Left hindlimb (tissue), 1 donor: ENCODE data around the gene MYLK.
"Not testable (repeated sequence)": the region's sequence is repeated elsewhere in the genome, so short reads cannot be mapped to it uniquely, and the experiment has no call there.

ENCODE experiments used
- DNase-seq: peaks from one replicate; pipeline ENCODE4 v3.0.0-alpha.2; 2018

MYLK gene, protein sequence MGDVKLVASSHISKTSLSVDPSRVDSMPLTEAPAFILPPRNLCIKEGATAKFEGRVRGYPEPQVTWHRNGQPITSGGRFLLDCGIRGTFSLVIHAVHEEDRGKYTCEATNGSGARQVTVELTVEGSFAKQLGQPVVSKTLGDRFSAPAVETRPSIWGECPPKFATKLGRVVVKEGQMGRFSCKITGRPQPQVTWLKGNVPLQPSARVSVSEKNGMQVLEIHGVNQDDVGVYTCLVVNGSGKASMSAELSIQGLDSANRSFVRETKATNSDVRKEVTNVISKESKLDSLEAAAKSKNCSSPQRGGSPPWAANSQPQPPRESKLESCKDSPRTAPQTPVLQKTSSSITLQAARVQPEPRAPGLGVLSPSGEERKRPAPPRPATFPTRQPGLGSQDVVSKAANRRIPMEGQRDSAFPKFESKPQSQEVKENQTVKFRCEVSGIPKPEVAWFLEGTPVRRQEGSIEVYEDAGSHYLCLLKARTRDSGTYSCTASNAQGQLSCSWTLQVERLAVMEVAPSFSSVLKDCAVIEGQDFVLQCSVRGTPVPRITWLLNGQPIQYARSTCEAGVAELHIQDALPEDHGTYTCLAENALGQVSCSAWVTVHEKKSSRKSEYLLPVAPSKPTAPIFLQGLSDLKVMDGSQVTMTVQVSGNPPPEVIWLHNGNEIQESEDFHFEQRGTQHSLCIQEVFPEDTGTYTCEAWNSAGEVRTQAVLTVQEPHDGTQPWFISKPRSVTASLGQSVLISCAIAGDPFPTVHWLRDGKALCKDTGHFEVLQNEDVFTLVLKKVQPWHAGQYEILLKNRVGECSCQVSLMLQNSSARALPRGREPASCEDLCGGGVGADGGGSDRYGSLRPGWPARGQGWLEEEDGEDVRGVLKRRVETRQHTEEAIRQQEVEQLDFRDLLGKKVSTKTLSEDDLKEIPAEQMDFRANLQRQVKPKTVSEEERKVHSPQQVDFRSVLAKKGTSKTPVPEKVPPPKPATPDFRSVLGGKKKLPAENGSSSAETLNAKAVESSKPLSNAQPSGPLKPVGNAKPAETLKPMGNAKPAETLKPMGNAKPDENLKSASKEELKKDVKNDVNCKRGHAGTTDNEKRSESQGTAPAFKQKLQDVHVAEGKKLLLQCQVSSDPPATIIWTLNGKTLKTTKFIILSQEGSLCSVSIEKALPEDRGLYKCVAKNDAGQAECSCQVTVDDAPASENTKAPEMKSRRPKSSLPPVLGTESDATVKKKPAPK (N-terminal part only)

DNA sequence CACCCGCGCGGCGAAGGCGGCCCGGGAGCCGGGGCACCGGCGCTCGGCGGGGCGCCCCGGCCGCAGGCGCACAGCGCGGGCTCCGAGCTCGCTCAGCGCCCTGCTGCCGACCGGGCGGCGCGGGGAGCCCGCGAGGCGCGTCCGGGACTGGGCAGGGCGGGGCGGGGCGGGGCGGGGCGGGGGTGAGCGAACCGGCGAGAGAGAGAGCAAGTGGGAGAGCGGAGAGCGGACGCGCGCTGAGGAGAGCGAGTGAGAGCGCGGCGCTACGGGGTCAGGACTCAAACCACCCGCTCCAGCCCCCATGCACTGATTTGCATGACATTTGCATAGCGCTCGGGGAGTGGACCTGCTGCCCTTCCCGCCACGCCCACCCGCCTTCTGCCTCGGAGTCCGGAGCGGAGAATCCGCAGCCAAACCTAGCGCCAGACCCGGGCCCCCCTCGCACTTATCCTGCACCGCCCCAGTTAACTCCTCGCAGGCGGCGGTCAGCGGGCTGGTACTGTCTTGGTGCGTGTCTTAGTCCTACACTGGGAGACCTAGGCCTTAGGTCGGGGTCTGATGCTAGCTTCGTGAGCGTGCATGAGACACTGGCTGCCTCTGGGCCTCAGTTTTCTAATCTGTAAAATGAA lies at the start of gene MYLK:
MYLK (minus strand) TSS at position 130 of the 629 bp plus-strand sequence. CDS start 90,491 bp downstream, outside the sequence.
- peak; percentile 86 for DNase-seq

DNA sequence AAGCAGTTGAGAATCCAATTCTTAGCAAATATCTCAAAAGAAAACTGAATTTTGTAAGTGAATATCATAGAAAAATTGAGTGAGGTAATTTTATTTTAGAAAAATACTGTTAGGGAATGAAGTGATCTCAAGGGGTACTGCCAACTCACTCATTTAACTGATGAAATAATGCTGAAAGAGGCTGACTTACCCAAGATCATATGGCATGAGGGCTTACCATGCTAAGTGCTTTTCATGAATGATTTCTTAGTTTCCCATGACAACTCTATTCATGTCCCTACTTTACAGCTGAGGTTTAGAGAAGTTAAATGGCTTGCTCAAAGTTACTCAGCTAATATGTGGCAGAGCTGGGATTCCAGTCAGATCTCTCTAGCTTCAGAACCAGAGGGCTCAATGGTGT lies 46.3 kb upstream of the MYLK start:
- DNase-seq = no peak

DNA sequence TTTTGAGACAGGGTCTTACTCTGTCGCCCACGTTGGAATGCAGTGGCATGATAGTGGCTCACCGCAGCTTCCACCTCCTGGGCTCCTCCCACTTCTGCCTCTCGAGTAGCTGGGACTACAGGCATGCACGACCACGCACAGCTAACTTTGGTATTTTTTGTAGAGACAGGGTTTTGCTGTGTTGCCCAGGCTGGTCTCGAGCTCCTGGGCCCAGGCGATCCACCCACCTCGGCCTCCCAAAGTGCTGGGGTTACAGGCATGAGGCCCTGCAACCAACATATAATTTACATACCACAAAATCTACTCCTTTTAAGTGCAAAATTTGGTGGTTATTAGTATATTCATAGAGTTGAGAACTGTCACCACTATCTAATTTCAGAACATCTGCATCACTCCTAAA lies 45.2 kb upstream of the MYLK start:
- DNase-seq = no peak

DNA sequence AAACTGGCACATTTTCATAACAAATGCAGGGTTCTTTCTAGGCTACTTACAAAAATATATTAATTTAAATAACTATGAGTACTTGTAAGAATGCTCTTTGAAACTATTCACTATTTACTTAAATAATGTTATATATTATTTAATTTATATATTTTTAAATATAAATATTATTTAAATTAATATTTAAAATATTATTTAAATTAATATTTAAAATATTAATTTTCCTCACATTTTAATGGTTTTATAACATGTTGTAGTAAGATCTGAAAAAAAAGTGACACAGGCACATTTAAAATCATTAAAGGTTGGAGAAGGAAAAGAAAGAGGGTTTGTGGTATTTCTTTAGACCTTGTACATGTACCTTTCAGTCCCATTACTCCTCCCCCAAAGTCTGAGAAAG lies 42.3 kb upstream of the MYLK start:
- no peak for DNase-seq

DNA sequence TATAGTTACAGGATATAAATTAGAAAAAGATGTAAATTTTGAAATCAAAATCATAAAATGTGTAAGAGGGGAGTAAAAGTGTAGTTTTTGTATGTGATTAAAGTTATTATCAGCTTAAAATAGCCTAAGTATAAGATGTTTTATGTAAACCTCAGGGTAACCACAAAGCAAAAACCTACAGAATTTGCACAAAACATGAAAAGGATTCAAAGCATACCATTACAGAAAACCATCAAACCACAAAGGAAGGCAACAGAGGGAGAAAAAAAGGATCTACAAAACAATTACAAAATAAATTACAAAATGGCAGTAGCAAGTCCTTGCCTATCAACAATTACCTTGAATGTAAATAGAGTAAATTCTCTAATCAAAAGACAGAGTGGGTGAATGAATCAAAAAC lies 36.7 kb upstream of the MYLK start:
- DNase-seq = no peak

DNA sequence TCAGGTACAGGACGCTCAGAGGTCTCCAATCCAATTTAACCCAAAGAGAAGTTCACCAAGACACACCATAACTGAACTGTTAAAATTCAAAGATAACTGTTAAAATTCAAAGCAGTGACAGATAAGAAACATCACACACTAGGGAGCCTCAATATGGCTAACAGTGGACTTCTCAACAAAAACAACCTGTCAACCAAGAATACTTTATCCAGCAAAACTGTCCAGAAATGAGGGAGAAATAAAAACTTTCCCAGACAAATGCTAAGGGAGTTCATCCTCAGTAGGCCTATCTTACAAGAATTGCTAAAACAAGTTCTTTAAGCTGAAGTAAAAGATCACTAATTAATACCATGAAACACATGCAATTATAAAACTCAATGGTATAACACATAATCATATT lies 36.3 kb upstream of the MYLK start:
- DNase-seq = no peak

DNA sequence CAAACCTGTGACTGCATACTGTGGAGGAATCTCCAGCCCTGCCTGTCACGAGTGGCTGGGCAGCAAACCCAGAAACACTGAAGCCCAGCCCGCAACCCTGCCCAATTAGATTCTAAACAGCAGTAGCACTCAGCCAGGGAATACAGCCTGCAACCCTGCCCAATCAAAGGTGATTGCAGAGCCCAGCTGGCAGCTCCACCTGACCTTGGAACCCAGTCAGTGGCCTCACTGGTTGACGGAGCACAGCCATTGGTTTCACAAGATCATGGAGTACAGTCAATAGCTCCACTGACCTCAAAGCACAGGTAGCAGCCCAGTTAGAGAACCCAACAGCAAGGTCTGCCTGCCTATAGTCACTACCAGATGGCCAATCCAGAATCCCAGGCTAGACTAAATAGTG lies 35.2 kb upstream of the MYLK start:
- no peak for DNase-seq

DNA sequence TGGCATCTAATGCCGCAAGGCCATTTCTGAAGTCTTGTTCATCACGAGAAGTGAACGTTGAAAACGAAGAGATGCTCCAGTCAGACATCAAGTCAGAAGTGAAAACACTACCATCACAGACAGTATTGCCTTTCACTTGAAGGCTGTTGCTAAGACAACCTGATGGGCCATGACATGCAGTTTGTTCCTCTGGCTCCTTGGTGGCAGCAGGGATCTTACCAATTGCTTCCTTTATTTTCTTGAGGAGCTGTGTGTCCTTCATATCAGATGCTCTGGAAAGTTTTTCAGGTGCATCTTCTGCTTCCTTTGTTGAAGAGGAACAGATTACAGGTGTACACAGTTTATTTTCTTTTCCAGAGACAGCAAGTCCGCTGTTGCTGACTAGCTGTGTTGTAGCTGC lies 30.7 kb upstream of the MYLK start:
- DNase-seq = no peak

DNA sequence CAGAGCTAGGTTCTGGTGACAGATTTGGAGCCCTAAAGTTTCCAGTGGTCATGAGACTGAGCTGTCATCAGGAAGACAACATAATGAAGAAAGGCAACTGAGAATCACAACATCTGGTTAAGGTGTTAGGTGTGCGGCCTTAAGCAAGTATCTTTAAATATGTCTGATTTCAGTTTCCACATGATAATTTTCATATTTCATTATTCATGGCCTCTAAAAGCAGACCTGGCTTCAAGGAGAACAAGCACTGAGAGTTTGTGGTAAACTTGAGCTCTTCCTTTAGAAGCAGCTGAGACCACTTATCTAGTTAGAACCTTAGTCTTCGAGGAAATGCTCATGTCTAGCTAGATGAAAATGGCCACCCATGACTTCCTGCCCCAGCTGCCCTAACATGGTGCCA lies 25.7 kb upstream of the MYLK start:
- DNase-seq = no peak

DNA sequence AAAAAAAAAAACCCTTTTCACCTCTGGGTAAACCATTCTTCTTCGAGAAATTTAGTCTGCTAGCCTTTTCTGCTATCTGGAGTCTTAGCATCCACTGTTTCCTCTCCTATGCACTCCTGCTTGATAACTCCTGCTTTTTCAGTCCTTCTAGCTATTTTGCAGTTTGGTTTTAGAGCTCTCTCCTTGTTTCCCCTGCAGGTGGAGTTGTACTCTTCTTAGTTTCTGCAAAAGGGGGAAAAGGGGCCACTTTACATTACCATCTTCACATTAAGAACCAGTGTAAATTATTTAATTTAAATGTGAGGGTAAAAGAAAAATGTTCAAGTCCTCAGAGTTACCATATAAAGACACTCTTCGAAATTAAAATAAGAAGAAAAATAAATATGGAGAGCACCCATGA lies 23.6 kb upstream of the MYLK start:
- no peak for DNase-seq

DNA sequence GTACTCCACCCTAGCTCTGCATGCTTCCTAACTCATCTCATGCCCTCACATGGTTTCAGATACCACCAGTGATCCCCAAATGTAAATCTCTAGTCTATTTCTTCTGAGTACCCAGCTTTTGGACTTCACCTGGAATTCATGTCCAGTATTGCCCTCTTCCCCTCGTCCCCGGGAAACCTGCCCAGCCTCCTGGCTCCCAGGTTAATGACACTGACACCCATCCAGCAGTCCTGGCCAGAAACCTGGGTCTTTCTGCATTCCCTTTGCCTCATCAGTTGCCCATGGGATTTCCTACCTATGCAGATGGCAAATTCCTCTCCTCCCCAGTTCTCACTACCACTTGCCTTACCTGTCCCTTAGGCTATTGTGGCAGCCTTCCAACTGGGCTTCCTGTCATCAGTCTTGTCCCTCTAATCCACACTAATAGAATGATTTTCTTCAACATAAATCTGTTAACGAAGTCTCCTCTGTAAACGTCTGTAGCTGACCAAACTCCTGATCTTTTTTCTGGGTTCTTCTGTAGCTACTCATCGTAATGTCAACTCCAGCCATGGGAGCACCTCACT lies 15.3 kb upstream of the MYLK start:
- DNase-seq = no peak

DNA sequence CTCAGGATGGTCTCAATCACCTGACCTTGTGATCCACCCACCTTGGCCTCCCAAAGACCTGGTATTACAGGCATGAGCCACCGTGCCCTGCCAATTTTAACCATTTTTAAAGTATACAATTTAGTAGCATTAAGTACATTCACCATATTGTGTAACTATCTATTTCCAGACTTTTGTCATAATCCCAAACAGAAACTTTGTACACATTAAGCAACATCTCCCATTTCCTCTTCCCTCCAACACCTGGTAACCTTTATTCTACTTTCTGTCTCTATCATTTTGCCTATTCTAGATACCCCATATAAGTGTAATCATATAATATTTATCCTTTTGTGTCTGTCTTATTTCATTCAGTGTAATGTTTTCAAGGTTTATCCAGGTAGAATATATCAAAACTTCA lies 8.9 kb upstream of the MYLK start:
- DNase-seq = no peak

DNA sequence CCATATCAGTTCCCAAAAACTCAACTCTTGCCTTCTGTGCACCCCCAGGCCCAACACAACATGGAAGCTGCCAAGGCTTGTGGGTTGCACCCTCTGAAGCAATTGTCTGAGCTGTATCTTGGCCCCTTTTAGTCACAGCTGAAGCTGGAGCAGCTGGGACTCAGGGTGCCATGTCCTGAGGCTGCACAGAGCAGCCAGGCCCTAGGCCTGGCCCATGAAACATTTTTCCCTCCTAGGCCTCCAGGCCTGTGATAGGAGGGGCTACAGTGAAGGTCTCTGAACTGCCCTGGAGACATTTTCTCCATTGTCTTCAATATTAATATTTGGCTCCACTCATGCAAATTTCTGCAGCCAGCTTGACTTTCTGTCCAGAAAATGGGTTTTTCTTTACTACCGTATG lies 8.1 kb upstream of the MYLK start:
- no peak for DNase-seq

DNA sequence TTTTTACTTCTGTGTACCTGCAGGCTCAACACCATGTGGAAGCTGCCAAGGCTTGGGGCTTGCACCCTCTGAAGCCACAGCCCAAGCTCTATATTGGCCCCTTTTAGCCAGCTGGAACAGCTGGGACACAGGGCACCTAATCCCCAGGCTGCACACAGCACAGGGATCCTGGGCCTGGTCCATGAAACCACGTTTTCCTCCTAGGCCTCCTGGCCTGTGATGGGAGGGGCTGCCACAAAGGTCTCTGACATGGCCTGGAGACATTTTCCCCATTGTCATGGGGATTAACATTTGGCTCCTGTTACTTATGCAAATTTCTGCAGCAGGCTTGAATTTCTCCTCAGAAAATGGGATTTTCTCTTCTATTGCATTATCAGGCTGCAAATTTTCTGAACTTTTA lies 6.9 kb upstream of the MYLK start:
- not testable (repeated sequence) for DNase-seq

DNA sequence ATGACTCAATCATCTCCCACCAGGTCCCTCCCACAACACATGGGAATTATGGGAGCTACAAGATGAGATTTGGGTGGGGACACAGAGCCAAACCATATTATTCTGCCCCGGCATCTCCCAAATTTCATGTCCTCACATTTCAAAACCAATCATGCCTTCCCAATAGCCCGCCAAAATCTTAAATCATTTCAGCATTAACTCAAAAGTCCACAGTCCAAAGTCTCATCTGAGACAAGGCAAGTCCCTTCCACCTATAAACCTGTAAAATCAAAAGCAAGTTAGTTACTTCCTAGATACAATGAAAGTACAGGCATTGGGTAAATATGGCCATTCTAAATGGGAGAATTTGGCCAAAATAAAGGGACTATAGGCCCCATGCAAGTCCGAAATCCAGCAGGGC lies 6.0 kb upstream of the MYLK start:
- not testable (repeated sequence) for DNase-seq

DNA sequence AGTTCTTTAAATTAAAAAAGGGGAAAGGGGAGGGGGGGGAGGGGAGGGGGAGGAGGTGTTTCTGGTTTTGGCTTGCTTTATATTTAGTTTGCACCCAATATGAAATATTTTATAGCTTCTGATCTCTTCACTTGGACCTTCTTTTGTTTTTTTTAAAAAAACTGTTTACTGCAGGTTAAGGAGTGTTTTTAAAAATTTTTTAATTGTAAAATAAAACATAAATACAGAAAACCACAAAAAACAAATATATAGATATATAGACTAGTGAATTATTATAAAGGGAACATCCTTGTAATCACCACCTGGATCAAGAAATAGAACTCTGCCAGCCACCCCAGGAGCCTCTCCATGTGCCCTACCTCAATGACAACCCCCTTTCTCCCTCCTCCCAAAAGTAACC lies 861 bp upstream of the MYLK start:
- DNase-seq = no peak

DNA sequence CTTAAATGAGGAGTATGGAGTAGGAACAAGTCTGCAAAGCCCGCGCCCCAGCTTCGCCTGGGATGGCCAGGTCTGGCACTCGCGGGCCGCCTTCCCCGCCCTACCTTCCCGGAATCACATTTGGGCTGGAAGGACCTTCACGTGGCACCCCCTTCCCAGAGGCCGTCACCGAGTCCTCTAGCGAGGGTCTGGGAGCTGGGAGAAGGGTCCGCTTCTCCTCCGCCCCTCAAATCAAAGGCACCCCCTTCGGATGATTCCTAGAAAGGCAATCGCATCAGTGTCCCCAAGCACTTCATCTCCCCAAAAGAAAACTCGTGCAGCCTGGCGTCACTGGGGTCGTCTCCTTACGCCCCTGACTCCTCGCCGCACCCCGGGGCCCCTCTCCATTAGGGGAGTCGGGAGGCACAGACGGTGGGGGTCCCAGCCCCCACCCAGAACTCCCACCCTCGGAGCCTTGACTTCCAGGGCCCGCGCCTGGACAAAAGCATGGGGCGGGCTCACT lies 380 bp downstream of the MYLK start:
- DNase-seq = peak; percentile 62

DNA sequence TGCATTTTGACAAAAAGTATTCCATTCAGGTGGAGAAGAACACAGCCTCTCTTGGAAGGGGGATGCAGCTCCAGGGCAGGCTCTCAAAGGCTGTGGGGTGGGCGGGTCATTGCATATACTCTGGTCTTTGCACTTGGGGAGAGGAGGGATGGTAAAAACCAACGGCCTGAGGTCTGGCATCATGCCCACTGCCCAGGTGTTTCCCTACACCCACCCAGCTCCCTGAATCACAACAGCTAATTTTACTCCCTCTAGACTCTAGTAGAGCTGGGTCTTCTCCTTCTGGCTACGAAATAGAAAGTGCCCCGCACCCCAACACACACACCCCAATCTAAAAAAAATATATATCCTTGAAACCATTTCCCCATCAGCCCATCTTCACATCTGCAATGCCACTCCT lies 1.0 kb downstream of the MYLK start:
- no peak for DNase-seq

DNA sequence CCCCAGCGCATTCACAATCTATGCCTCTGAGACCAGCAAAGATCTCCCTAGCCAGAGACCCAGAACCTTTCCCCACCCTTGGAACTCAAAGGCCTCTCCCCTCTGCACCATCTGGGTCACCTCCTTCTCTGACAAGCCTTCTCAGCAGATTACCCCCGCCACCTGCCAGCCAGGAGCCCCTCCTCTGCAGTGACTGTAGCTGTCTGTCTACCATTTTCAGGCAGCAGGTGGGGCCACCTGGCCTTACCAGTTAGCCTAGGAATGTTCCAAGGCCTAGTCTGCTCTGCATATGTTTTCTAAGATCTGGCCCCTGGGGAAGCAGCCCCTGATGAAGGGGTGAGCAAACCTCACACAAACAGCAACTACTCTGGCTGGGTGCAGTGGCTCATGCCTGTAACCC lies 2.4 kb downstream of the MYLK start:
- DNase-seq = no peak

DNA sequence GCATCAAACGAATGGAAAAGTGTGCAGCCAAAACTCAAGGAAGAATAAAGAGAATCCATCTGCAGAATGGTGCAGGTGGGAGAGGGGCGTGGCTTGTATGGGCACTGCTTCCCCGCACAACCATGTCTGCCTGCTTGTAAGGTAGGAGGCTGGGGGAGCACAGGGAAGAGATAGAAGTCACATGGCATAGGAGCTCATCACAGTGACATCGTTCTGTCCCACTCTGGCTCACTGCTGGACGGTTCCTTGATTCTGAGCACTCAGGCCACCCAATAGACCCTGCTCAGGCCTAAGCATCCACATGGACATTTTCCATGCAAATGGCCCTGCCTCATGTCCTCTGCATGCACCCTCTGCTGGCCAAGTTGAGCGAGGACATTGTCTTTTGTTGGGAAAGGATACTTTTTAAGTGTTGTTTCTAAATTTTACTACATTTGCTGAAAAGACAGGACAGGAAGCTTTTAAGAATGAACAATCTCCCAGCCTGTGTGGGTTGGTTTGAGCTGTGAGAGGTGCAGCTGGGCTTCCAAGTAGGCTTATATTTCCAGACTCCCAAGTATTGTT lies 3.1 kb downstream of the MYLK start:
- DNase-seq = no peak

DNA sequence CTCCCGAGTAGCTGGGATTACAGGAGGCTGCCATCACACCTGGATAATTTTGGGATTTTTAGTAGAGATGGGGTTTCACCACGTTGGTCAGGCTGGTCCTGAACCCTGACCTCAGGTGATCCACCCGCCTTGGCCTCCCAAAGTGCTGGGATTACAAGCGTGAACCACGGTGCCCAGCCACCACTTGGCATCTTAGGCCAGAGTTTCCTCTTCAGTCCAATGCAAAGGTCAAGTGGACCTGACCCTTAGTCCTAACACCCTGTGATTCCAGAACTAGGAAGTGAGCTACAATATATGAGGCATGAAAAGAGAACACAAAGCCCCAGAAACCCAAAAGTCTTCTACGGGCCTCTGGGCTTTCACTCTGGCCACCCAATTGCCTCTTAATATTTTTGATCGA lies 5.3 kb downstream of the MYLK start:
- no peak for DNase-seq

DNA sequence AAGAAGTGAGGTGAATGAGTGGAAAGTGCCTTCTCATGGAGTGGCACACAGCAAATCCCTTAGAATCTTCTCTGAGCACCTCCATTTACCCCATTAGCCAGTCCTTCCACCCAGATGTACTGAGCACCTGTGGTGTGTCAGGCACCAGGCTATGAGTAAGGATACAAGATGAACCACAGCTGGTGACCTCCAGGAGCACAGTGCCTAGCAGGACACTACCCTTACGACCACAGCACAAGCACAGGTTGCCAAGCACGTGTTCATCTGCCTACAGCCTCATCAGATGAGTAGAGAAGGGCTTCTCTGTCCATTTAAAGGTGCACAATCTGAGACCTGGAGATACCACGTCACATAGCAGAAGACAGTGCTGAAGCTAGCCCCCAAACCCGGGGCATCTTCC lies 6.2 kb downstream of the MYLK start:
- no peak for DNase-seq
